H1 (cell line): Measurements from ENCODE around the gene CHRNA4. TPM values are rescaled to one million over a fixed set of nuclear protein-coding genes. Genes with fewer than 3 reads are reported as not detected.

Experiments
- CTCF ChIA-PET: fragments of 300-600 bp; sonication (Branson Sonifier 250); formaldehyde crosslinking; loops from one replicate; lab custom pipeline; 2021; ENCODE audit not compliant: partially characterized antibody; lab: Charles Lee
- POLR2A ChIA-PET: fragments of 300-600 bp; sonication (Branson Sonifier 250); formaldehyde crosslinking; loops from one replicate; lab custom pipeline; 2021; ENCODE audit warnings: inconsistent platforms; ENCODE audit not compliant: partially characterized antibody; lab: Charles Lee
- DNase-seq, 2 experiments: peaks; one replicate each; pipeline versions ENCODE4 v3.0.0 to v3.0.0-alpha.2; 2010 to 2022; ENCODE audit warnings: low spot score in 2 of 2, low read depth in 1 of 2, mixed read lengths in 1 of 2
- FAIRE-seq: peaks from 2 replicates; lab custom pipeline; 2011; peaks lifted over from hg19 to GRCh38; lab: Jason Lieb, UNC
- H2AFZ ChIP-seq: 2 replicates; pipeline ENCODE4 v1.8.1; 2012; ENCODE audit warnings: low read length, inconsistent platforms
- H2AK5ac ChIP-seq: 2 replicates; pipeline ENCODE4 v1.6.1; 2013; ENCODE audit warnings: low read depth, low read length
- H2BK120ac ChIP-seq: replicated peaks from 2 replicates; pipeline ENCODE3; 2013; ENCODE audit warnings: low read depth, low read length, inconsistent platforms
- H2BK12ac ChIP-seq: 2 replicates; pipeline ENCODE4 v1.6.1; 2013; ENCODE audit warnings: low read depth, low read length
- H2BK15ac ChIP-seq: 2 replicates; pipeline ENCODE4 v1.6.1; 2013; ENCODE audit warnings: low read length
- H2BK20ac ChIP-seq: 2 replicates; pipeline ENCODE4 v1.6.1; 2013; ENCODE audit warnings: low read length
- H2BK5ac ChIP-seq: 2 replicates; pipeline ENCODE4 v1.6.1; 2013; ENCODE audit warnings: low read depth, low read length
- H3K14ac ChIP-seq: 2 replicates; pipeline ENCODE4 v1.6.1; 2013; ENCODE audit warnings: inconsistent platforms; ENCODE audit not compliant: insufficient read length
- H3K18ac ChIP-seq: 2 replicates; pipeline ENCODE4 v1.6.1; 2013; ENCODE audit warnings: low read length; ENCODE audit errors: extremely low read depth
- H3K23ac ChIP-seq: 2 replicates; pipeline ENCODE4 v1.6.1; 2013; ENCODE audit warnings: inconsistent platforms; ENCODE audit not compliant: insufficient read length
- H3K23me2 ChIP-seq: 2 replicates; pipeline ENCODE4 v1.6.1; 2013; ENCODE audit warnings: low read depth, low read length
- H3K27ac ChIP-seq: 2 replicates; pipeline ENCODE4 v1.6.1; 2011; ENCODE audit warnings: low read depth, low read length, inconsistent platforms
- H3K27me3 ChIP-seq, 4 experiments: replicated peaks in 1 of 4; 1 replicate in 1 of 4; 2 replicates in 3 of 4; pipeline versions ENCODE4 v1.6.1 to v1.8.1; 2011 to 2013; ENCODE audit warnings: low read length in 3 of 4, mild to moderate bottlenecking in 3 of 4, inconsistent platforms in 2 of 4, mixed read lengths in 2 of 4, moderate library complexity in 1 of 4; ENCODE audit not compliant: control insufficient read depth in 3 of 4, insufficient read depth in 3 of 4; ENCODE audit errors: extremely low read depth in 1 of 4
- H3K36me3 ChIP-seq, 4 experiments: 2 replicates each; pipeline versions ENCODE4 v1.6.1 to v1.8.1; 2011 to 2013; ENCODE audit warnings: mild to moderate bottlenecking in 4 of 4, low read length in 3 of 4, moderate library complexity in 2 of 4, control low read depth in 1 of 4, inconsistent platforms in 1 of 4; ENCODE audit not compliant: insufficient read depth in 4 of 4, control insufficient read depth in 2 of 4
- H3K4ac ChIP-seq: replicated peaks from 2 replicates; pipeline ENCODE3; 2013; ENCODE audit warnings: low read length, low read depth, mixed read lengths, inconsistent platforms; ENCODE audit not compliant: insufficient read length
- H3K4me1 ChIP-seq, 4 experiments: replicated peaks in 1 of 4; 1 replicate in 1 of 4; 2 replicates in 3 of 4; pipeline versions ENCODE4 v1.6.1 to v1.8.1; 2011 to 2013; ENCODE audit warnings: low read length in 3 of 4, inconsistent platforms in 2 of 4, mixed read lengths in 1 of 4; ENCODE audit not compliant: insufficient read depth in 4 of 4, control insufficient read depth in 3 of 4
- H3K4me2 ChIP-seq, 2 experiments: 2 replicates each; pipeline versions ENCODE4 v1.6.1 to v1.8.1; 2011 to 2013; ENCODE audit warnings: low read depth in 2 of 2, low read length in 2 of 2, control low read depth in 1 of 2, inconsistent platforms in 1 of 2, mild to moderate bottlenecking in 1 of 2; ENCODE audit not compliant: insufficient read depth in 1 of 2
- H3K4me3 ChIP-seq, 4 experiments: fragments of 200-600, 300-600 bp in 1 of 4; sonication (generic), shearing (Covaris generic), sonication (Bioruptor Twin) in 1 of 4; 2 replicates each; pipeline versions ENCODE4 v1.5.1 to v1.8.1; 2011 to 2016; ENCODE audit warnings: low read length in 4 of 4, low read depth in 3 of 4, control low read depth in 2 of 4, inconsistent platforms in 2 of 4, mild to moderate bottlenecking in 2 of 4, mixed read lengths in 1 of 4, moderate library complexity in 1 of 4; ENCODE audit not compliant: insufficient read depth in 2 of 4; ENCODE audit errors: extremely low read depth in 1 of 4
- H3K56ac ChIP-seq: replicated peaks from 2 replicates; pipeline ENCODE3; 2013; ENCODE audit warnings: low read depth, mild to moderate bottlenecking, mixed read lengths, low read length, inconsistent platforms; ENCODE audit not compliant: insufficient read length
- H3K79me1 ChIP-seq: 2 replicates; pipeline ENCODE4 v1.6.1; 2013; ENCODE audit warnings: low read depth, low read length, control low read depth
- H3K79me2 ChIP-seq, 2 experiments: 2 replicates each; pipeline versions ENCODE4 v1.6.1 to v1.8.1; 2012 to 2013; ENCODE audit warnings: low read length in 2 of 2, mild to moderate bottlenecking in 2 of 2, inconsistent platforms in 1 of 2; ENCODE audit not compliant: insufficient read depth in 2 of 2, control insufficient read depth in 1 of 2
- H3K9ac ChIP-seq, 4 experiments: replicated peaks in 1 of 4; 1 replicate in 1 of 4; 2 replicates in 3 of 4; pipeline versions ENCODE4 v1.6.1 to v1.8.1; 2011 to 2013; ENCODE audit warnings: low read depth in 3 of 4, low read length in 3 of 4, control low read depth in 2 of 4, mild to moderate bottlenecking in 2 of 4, moderate library complexity in 2 of 4, inconsistent platforms in 1 of 4; ENCODE audit errors: extremely low read depth in 1 of 4
- H3K9me3 ChIP-seq, 2 experiments: 2 replicates each; pipeline versions ENCODE4 v1.6.1 to v1.8.1; 2012 to 2013; ENCODE audit warnings: mild to moderate bottlenecking in 2 of 2, moderate library complexity in 2 of 2, control low read depth in 1 of 2, inconsistent platforms in 1 of 2, low read depth in 1 of 2, low read length in 1 of 2, mixed read lengths in 1 of 2; ENCODE audit not compliant: insufficient read depth in 2 of 2
- H4K20me1 ChIP-seq, 2 experiments: replicated peaks in 1 of 2; 2 replicates each; pipeline versions ENCODE3 to v1.8.1; 2011 to 2013; ENCODE audit warnings: inconsistent platforms in 2 of 2, low read length in 2 of 2, mild to moderate bottlenecking in 1 of 2; ENCODE audit not compliant: insufficient read depth in 2 of 2, control insufficient read depth in 1 of 2
- H4K5ac ChIP-seq: 2 replicates; pipeline ENCODE4 v1.6.1; 2013; ENCODE audit warnings: low read length, low read depth, mixed read lengths, inconsistent platforms; ENCODE audit not compliant: insufficient read length
- H4K8ac ChIP-seq: 2 replicates; pipeline ENCODE4 v1.8.0; 2013; ENCODE audit warnings: mild to moderate bottlenecking, moderate library complexity, low read length, inconsistent platforms; ENCODE audit not compliant: insufficient read depth; ENCODE audit errors: extremely low read depth
- H4K91ac ChIP-seq: replicated peaks from 2 replicates; pipeline ENCODE3; 2013; ENCODE audit warnings: low read length, mixed read lengths, inconsistent platforms; ENCODE audit not compliant: insufficient read length
- ASH2L ChIP-seq: fragments of 200-600, 300-600 bp; sonication (generic); IDR thresholded peaks from one replicate; pipeline ENCODE4 v1.7.1; 2017; ENCODE audit warnings: low read length
- EZH2 ChIP-seq: fragments of 200-600 bp; sonication (generic); IDR thresholded peaks from 2 replicates; pipeline ENCODE4 v1.7.1; 2012; ENCODE audit warnings: low read depth, mild to moderate bottlenecking, moderate library complexity, low read length, inconsistent platforms; ENCODE audit not compliant: severe bottlenecking
- PHF8 ChIP-seq: fragments of 200-600 bp; sonication (generic); conservative IDR thresholded peaks from 2 replicates; pipeline ENCODE4 v1.7.1; 2012; ENCODE audit warnings: low read depth, mild to moderate bottlenecking, inconsistent platforms, low read length, moderate library complexity
- RNF2 ChIP-seq: fragments of 200-900, 300-1000 bp; sonication (generic); IDR thresholded peaks from 2 replicates; pipeline ENCODE4 v1.7.1; 2016; ENCODE audit warnings: borderline replicate concordance, low read depth, mild to moderate bottlenecking, antibody characterized with exemption, low read length; ENCODE audit not compliant: poor library complexity, severe bottlenecking; ENCODE audit errors: missing control alignments
- SIN3A ChIP-seq, 2 experiments: IDR thresholded peaks in 1 of 2; conservative IDR thresholded peaks in 1 of 2; 2 replicates each; pipeline ENCODE4 v1.6.1; 2011 to 2012; ENCODE audit warnings: low read length in 2 of 2, improper control_type of control experiment in 1 of 2, low read depth in 1 of 2, mild to moderate bottlenecking in 1 of 2
- SIX5 ChIP-seq: IDR thresholded peaks from 2 replicates; pipeline ENCODE4 v1.6.1; 2011; ENCODE audit warnings: mild to moderate bottlenecking, low read depth, low read length
- SP2 ChIP-seq: IDR thresholded peaks from 2 replicates; pipeline ENCODE4 v1.6.1; 2012; ENCODE audit warnings: mild to moderate bottlenecking, low read length, inconsistent platforms
- TAF1 ChIP-seq: IDR thresholded peaks from 2 replicates; pipeline ENCODE4 v1.6.1; 2011; ENCODE audit warnings: mild to moderate bottlenecking, low read depth, low read length
- TEAD4 ChIP-seq: IDR thresholded peaks from 2 replicates; pipeline ENCODE4 v1.6.1; 2012; ENCODE audit warnings: low read depth, low read length, inconsistent platforms, mixed read lengths
- WGBS, 2 experiments: shearing (Covaris generic) in 1 of 2; methylation state at CpG; one replicate each; pipeline versions ENCODE4 v1.1.6 to v1.1.7; 2013 to 2015; ENCODE audit warnings: low lambda C conversion rate in 2 of 2, mixed read lengths in 2 of 2, inconsistent platforms in 1 of 2, low coverage in 1 of 2, missing lambda C conversion rate in 1 of 2; ENCODE audit not compliant: insufficient replicate concordance in 2 of 2, insufficient coverage in 1 of 2, insufficient read length in 1 of 2; ENCODE audit errors: extremely low coverage in 1 of 2, missing lambda C conversion rate in 1 of 2; 5-methylcytosine and 5-hydroxymethylcytosine counted together
- polyA plus RNA-seq, 7 experiments: library from polyadenylated mRNA; depleted of rRNA in 3 of 7; stranded (reverse) in 5 of 7; unstranded in 2 of 7; fragments of >200 nt in 5 of 7; fragments of 200-250 nt in 2 of 7; gene quantifications; 1 replicate in 5 of 7; 2 replicates in 1 of 7; 4 replicates in 1 of 7; pipeline versions ENCODE4 v1.2.1 to v1.2.3, GENCODE V29; 2011 to 2013; ENCODE audit warnings: missing spikeins in 2 of 7, mixed read lengths in 2 of 7
- total RNA-seq: library from RNA; stranded (reverse); fragmentation: NEBNext Ultra II Directional; extraction: Animal tissue kit (Norgen Biotek cat#: 25700); gene quantifications from 2 replicates; pipeline ENCODE4 v1.2.1, GENCODE V29; 2021
- TF ChIP-seq, protein P1 (sequence below): IDR thresholded peaks from 2 replicates; pipeline ENCODE4 v1.6.1; 2012; ENCODE audit warnings: inconsistent platforms

CHRNA4 gene
- total and polyA plus RNA-seq, 2 of the 8 experiments (the other 6 are each of a cell fraction or from before 2014, with no cell fraction given), result 4.3 to 5.7 TPM

DNA sequence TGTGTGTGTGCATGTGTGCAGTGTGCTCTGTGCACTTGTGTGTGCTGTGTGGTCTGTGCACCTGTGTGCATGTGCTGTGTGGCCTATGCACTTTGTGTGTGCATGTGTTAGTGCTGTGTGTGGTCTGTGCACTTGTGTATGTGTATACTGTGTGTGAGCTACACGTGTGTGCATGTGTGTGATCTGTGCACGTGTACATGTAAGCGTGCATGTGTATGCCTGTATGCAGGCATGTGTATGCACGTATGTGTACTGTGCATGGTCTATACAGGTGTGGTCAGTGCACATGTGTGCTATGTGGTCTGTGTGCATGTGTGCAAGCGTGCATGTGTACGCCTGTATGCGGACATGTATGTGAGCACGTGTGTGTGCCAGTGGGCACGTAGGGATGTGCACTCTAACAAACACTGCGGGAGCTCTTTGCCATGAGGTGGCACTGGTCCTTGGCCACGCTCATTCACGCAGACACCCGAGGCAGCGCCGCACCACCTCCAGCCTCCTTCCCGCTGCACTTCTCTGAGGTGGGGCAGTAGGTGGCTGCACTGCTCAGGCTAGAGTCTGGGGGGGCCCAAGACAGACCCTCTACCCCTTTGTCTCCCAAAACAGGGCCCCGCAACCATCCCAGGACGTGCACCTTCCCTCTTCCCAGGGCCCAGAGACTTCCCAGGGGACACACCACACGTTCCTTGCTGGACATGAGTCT is 42.4 kb upstream of the CHRNA4 start:
- H3K27me3 ChIP-seq, result no peaks in the 10 kb centered on the region
- TF ChIP-seq ASH2L (no peak), RNF2 (no peak), SIX5 (no peak), TAF1 (no peak), TEAD4 (no peak), EZH2 (no peak), PHF8 (no peak), SP2 (no peak), SIN3A (conservative IDR thresholded peaks at IDR 0.05 in 1 of 2, IDR thresholded peaks at IDR 0.05 in 1 of 2; ENCODE audit: low read depth in 1 of 2, low read length in 2 of 2) (no peak)
- TF ChIP-seq, protein P1, sequence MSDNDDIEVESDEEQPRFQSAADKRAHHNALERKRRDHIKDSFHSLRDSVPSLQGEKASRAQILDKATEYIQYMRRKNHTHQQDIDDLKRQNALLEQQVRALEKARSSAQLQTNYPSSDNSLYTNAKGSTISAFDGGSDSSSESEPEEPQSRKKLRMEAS, result no peak

More for the DNA sequence above, 42.4 kb upstream of the CHRNA4 start:
- Histone ChIP-seq H3K23me2 (no peaks in the 10 kb centered on the region), H3K4ac (peak overlapping the region; percentile 91), H4K91ac (peak overlapping the region; percentile 85), H2BK12ac (peak overlapping the region; percentile 98; the same call in 1 of the 2 replicates), H3K14ac (no peak overlapping the region), H3K27ac (no peak overlapping the region), H2BK20ac (peak overlapping the region; percentile 28; the same call in 1 of the 2 replicates), H3K9me3 (no peaks in the 10 kb centered on the region), H3K9ac (no peak overlapping the region), H2AFZ (no peak overlapping the region), H3K4me3 (no peak overlapping the region), H2BK120ac (peak overlapping the region; percentile 90), H2BK5ac (0 out of 2 replicates have a peak overlapping the region, but pooled peaks have one; percentile 40), H3K79me2 (no peaks in the 10 kb centered on the region), H3K36me3 (no peaks in the 10 kb centered on the region), H3K18ac (no peak overlapping the region), H3K79me1 (no peaks in the 10 kb centered on the region), H4K5ac (peak overlapping the region; percentile 21), H4K8ac (no peak overlapping the region; the same call in 1 of the 2 replicates), H3K4me1 (peaks cover 0 to 15% (median 9%) of the 10 kb centered on the region in 4 experiments; a peak in 4 of 7 replicates), H3K23ac (peak overlapping the region; percentile 41), H2AK5ac (peak overlapping the region; percentile 69; the same call in 1 of the 2 replicates), H2BK15ac (peak overlapping the region; percentile 63), H3K56ac (no peak overlapping the region), H3K4me2 (0 out of 4 replicates have a peak overlapping the region, but pooled peaks of 1 of the 2 experiments have one; percentile 21), H4K20me1 (peaks cover 0 to 4% of the 10 kb centered on the region in 2 experiments)
- no peak for DNase-seq
- WGBS, 2 experiments, result 83% methylated on average over 19 of the region's 19 CpGs; no CpG with 5 or more reads in 1 of the 2 experiments
- CTCF ChIA-PET, result interaction anchor here (1.0 to 1.6 kb wide), 2 partner anchors 13 to 94 kb away, joined by 3 to 7 read pairs; no protein-coding TSS in a partner anchor
- FAIRE-seq, result no peak
- POLR2A ChIA-PET, result interaction anchor here (0.6 to 1.4 kb wide), 2 partner anchors 10 to 111 kb away, joined by 3 to 6 read pairs; no protein-coding TSS in a partner anchor
